GM21576 (cell line): ENCODE measurements around the gene CTSD.
"Not testable (repeated sequence)": the region's sequence is repeated elsewhere in the genome, so short reads cannot be mapped to it uniquely, and the experiment has no call there.

Experiments used
- ATAC-seq: cut with Tn5 transposase; IDR thresholded peaks from one replicate; pipeline ENCODE4 v1.9.1; 2021; ENCODE audit warnings: mild to moderate bottlenecking, moderate library complexity; ENCODE audit not compliant: unreplicated experiment

CTSD gene

GRCh38 chr11:1770528-1770927 is 6.8 kb upstream of the CTSD start:
- ATAC-seq: no peak

- no peak for ATAC-seq
Observed at GRCh38 chr11:1770061-1770460, 6.3 kb upstream of the CTSD start.

- not testable (repeated sequence) for ATAC-seq
Observed at GRCh38 chr11:1769304-1769936, 5.7 kb upstream of the CTSD start.

GRCh38 chr11:1768141-1768469 is 4.4 kb upstream of the CTSD start:
- no peak for ATAC-seq

GRCh38 chr11:1767399-1768140 is 3.8 kb upstream of the CTSD start:
- ATAC-seq: no peak

- no peak for ATAC-seq
Observed at GRCh38 chr11:1766719-1767398, 3.1 kb upstream of the CTSD start.

GRCh38 chr11:1765871-1766718 is 2.4 kb upstream of the CTSD start:
- no peak for ATAC-seq

GRCh38 chr11:1763336-1763795 is 361 bp downstream of the CTSD start:
- ATAC-seq: peak; percentile 16

- no peak for ATAC-seq
Observed at GRCh38 chr11:1762537-1763302, 1.0 kb downstream of the CTSD start.

GRCh38 chr11:1761857-1762536 is 1.7 kb downstream of the CTSD start:
- ATAC-seq: no peak

GRCh38 chr11:1761110-1761856 is 2.4 kb downstream of the CTSD start:
- no peak for ATAC-seq

GRCh38 chr11:1760351-1761109 is 3.2 kb downstream of the CTSD start:
- ATAC-seq: no peak

GRCh38 chr11:1759851-1760220 is 3.9 kb downstream of the CTSD start:
- no peak for ATAC-seq

- no peak for ATAC-seq
Observed at GRCh38 chr11:1759151-1759850, 4.4 kb downstream of the CTSD start.

GRCh38 chr11:1758611-1759150 is 5.0 kb downstream of the CTSD start:
- no peak for ATAC-seq

GRCh38 chr11:1757861-1758610 is 5.7 kb downstream of the CTSD start:
- no peak for ATAC-seq
